ENCODE data around the gene PKP1.

Gene PKP1

DNA sequence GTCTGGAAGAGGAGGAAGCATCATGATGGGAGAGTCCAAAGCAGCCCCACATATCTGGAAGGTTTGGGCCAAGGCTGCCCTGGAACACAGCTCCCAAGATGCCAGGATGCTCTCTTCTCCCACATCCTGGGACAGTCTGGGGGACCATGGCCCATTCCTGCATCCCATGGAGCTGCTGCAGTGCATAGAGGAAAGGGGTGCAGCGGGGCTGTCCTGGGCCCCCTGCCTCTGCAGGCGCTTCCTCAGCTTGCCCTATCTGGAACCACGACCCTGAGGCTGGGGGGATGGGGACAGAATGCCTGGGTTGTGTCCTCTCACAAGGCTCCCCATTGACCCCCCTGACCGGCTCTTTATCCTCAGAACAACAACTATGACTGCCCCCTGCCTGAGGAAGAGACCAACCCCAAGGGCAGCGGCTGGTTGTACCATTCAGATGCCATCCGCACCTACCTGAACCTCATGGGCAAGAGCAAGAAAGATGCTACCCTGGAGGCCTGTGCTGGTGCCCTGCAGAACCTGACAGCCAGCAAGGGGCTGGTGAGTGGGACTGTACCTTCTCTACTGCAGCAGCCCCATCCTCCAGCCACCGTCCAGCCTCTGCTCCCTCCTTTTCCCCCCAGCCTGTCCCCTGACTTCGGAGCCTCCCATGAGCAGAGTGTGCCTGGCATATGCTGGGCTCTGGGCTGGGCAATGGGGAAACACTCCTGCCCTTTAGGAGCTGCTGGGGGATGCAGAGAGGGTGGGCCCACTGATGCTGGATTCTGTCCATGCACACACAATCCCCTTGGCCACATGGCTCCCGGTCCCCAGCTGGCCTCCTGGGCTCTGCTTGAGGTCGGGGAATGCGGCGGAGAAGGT, 39.6 kb downstream of the PKP1 start:
- DNase-seq (ENCODE audit: low read depth, low spot score): no peak
- H3K4me3 ChIP-seq: no peak overlapping the region
- H3K27ac ChIP-seq: no peak overlapping the region
- H3K9ac ChIP-seq (ENCODE audit: insufficient read length): no peak overlapping the region
- H3K9me3 ChIP-seq (ENCODE audit: low read depth, low read length): no peaks in the 10 kb centered on the region
- H3K36me3 ChIP-seq (ENCODE audit: insufficient read depth, low read length): no peaks in the 10 kb centered on the region
- no peak for TF ChIP-seq EZH2 (IDR thresholded peaks at IDR 0.05)
- no peak for TF ChIP-seq FOXP2 (optimal IDR thresholded peaks at IDR 0.05; ENCODE audit: control extremely low read depth, extremely low read length, insufficient read depth)
- no peak for TF ChIP-seq POLR2AphosphoS5 (IDR thresholded peaks at IDR 0.05; ENCODE audit: borderline replicate concordance, low read depth, low read length)

DNA sequence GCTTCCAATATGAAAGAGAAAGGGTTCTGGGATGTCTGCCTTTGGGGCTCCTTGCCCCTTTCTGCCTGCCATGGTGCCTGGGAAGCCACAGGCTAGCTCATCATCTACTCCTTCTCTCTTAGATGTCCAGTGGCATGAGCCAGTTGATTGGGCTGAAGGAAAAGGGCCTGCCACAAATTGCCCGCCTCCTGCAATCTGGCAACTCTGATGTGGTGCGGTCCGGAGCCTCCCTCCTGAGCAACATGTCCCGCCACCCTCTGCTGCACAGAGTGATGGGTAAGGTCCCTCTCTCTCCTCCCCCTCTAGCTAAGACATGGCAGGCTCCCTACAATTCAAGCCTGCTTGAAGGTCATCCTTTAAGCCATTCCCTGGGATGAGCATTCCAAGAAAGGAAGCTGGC, 41.0 kb downstream of the PKP1 start:
- no peaks in the 10 kb centered on the region for H3K36me3 ChIP-seq (ENCODE audit: insufficient read depth, low read length)
- no peak overlapping the region for H3K27ac ChIP-seq
- H3K9ac ChIP-seq (ENCODE audit: insufficient read length): no peak overlapping the region
- DNase-seq (ENCODE audit: low read depth, low spot score): no peak
- H3K9me3 ChIP-seq (ENCODE audit: low read depth, low read length): no peaks in the 10 kb centered on the region
- TF ChIP-seq FOXP2 (optimal IDR thresholded peaks at IDR 0.05; ENCODE audit: control extremely low read depth, extremely low read length, insufficient read depth) (no peak), EZH2 (IDR thresholded peaks at IDR 0.05) (no peak), POLR2AphosphoS5 (IDR thresholded peaks at IDR 0.05; ENCODE audit: borderline replicate concordance, low read depth, low read length) (no peak)
- H3K4me3 ChIP-seq: no peak overlapping the region

DNA sequence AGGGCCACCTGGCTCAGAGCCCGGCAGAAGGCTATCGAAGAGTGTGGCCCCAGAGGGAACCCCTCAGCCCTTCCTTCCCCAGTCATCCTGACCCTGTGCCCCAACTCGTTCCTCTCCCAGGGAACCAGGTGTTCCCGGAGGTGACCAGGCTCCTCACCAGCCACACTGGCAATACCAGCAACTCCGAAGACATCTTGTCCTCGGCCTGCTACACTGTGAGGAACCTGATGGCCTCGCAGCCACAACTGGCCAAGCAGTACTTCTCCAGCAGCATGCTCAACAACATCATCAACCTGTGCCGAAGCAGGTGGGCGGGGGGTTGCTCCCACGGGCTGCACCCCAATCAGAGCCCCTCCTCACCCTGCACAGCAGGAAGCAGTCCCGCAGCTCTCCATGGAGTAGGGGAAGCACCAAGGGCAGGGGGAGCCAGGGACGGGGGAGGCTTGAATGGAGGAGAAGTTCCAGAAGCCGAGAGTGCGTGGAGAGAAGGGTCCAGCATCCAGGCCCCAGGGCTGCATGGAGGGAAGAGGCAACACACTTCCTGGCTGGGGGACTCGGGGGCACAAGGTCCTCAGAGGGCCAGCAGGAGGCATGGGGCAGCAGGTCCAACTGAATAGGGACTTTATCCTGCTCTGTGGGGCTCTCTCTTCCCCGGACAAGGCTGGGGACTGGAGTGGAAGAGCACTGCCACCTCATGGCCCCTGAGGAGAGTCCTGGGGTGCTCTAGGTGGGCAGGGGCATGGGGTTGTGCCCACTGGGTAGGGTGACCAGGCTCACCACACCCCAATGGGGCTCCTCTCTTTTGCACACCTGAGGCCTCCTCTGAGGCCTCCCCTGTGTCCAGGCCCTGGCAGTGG, 41.7 kb downstream of the PKP1 start:
- TF ChIP-seq EZH2 (IDR thresholded peaks at IDR 0.05): no peak
- TF ChIP-seq FOXP2 (optimal IDR thresholded peaks at IDR 0.05; ENCODE audit: control extremely low read depth, extremely low read length, insufficient read depth): no peak
- TF ChIP-seq POLR2AphosphoS5 (IDR thresholded peaks at IDR 0.05; ENCODE audit: borderline replicate concordance, low read depth, low read length): no peak

DNA sequence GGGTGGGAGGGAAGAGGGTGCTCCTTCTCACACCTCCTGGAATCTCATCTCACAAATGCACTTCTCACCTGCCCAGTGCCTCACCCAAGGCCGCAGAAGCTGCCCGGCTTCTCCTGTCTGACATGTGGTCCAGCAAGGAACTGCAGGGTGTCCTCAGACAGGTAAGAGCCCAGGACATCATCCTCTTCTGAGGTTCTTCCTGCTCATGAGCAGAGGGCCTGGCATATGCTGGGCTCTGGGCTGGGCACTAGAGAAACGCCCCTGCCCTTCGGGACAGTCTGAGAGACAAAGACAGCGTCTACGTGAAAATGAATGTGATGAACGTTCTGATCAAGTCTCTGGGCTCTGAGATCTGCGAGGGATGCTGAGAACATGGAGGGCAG, 42.4 kb downstream of the PKP1 start:
- Histone ChIP-seq H3K4me3 (no peak overlapping the region), H3K36me3 (ENCODE audit: insufficient read depth, low read length) (no peaks in the 10 kb centered on the region), H3K27ac (no peak overlapping the region), H3K9me3 (ENCODE audit: low read depth, low read length) (no peaks in the 10 kb centered on the region), H3K9ac (ENCODE audit: insufficient read length) (no peak overlapping the region)
- DNase-seq (ENCODE audit: low read depth, low spot score): no peak
- TF ChIP-seq EZH2 (IDR thresholded peaks at IDR 0.05) (no peak), POLR2AphosphoS5 (IDR thresholded peaks at IDR 0.05; ENCODE audit: borderline replicate concordance, low read depth, low read length) (no peak), FOXP2 (optimal IDR thresholded peaks at IDR 0.05; ENCODE audit: control extremely low read depth, extremely low read length, insufficient read depth) (no peak)

More for the DNA sequence above, 41.7 kb downstream of the PKP1 start:
- Histone ChIP-seq H3K9me3 (ENCODE audit: low read depth, low read length) (no peaks in the 10 kb centered on the region), H3K36me3 (ENCODE audit: insufficient read depth, low read length) (no peaks in the 10 kb centered on the region), H3K27ac (no peak overlapping the region), H3K9ac (ENCODE audit: insufficient read length) (no peak overlapping the region), H3K4me3 (no peak overlapping the region)
- no peak for DNase-seq (ENCODE audit: low read depth, low spot score)

DNA sequence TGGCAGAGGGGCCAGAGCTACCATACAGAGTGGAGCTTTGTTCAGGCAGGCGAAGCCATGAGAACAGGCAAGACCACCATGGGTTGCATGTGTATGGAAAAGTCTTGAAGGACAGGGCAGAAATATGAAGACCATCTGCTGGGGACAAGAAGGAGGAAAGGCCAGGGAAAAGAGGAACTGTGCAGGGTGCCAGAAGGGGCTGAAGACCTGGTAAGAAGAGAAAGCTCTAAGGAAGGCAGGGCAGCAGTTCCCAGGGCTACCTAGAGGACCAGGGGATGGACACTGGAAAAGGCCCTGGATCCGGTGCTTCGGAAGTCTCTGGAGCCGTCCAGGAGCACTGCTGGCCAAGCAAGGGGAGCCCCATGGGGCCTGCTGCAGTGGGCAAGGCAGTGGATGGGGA, 43.4 kb downstream of the PKP1 start:
- no peak overlapping the region for H3K4me3 ChIP-seq
- no peak overlapping the region for H3K27ac ChIP-seq
- H3K9me3 ChIP-seq (ENCODE audit: low read depth, low read length): no peaks in the 10 kb centered on the region
- no peak for DNase-seq (ENCODE audit: low read depth, low spot score)
- H3K36me3 ChIP-seq (ENCODE audit: insufficient read depth, low read length): no peaks in the 10 kb centered on the region
- H3K9ac ChIP-seq (ENCODE audit: insufficient read length): no peak overlapping the region
- no peak for TF ChIP-seq POLR2AphosphoS5 (IDR thresholded peaks at IDR 0.05; ENCODE audit: borderline replicate concordance, low read depth, low read length)
- no peak for TF ChIP-seq EZH2 (IDR thresholded peaks at IDR 0.05)
- TF ChIP-seq FOXP2 (optimal IDR thresholded peaks at IDR 0.05; ENCODE audit: control extremely low read depth, extremely low read length, insufficient read depth): no peak

DNA sequence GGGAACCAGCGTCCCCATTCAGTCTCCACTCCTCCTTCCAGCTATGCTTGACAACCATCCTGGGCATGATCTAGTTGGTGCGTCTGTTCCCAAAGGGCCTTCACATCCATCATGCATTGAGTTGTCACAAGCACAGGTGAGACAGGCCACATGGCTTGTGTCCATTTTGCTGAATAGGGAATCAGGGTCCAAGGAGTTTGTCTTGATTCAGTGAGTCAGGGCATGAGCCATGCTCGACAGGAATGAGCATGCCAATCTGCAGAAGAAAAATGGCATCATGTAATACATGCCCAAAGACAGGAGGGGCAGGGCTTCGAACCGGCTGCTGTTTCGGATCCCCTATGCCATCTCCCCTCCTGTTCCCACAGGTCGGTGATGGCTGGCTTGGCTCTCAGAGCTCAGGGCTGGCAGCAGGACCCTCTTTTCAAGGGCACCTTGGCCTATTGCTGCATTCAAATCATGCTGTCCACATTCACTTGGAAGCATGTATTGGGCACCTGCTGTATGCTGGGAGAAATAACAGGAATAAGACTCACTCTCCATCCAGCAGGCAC, 44.5 kb downstream of the PKP1 start:
- Histone ChIP-seq H3K4me3 (no peak overlapping the region), H3K36me3 (ENCODE audit: insufficient read depth, low read length) (no peaks in the 10 kb centered on the region), H3K9ac (ENCODE audit: insufficient read length) (no peak overlapping the region), H3K27ac (no peak overlapping the region), H3K9me3 (ENCODE audit: low read depth, low read length) (no peaks in the 10 kb centered on the region)
- TF ChIP-seq POLR2AphosphoS5 (IDR thresholded peaks at IDR 0.05; ENCODE audit: borderline replicate concordance, low read depth, low read length) (no peak), EZH2 (IDR thresholded peaks at IDR 0.05) (no peak), FOXP2 (optimal IDR thresholded peaks at IDR 0.05; ENCODE audit: control extremely low read depth, extremely low read length, insufficient read depth) (no peak)
- no peak for DNase-seq (ENCODE audit: low read depth, low spot score)

DNA sequence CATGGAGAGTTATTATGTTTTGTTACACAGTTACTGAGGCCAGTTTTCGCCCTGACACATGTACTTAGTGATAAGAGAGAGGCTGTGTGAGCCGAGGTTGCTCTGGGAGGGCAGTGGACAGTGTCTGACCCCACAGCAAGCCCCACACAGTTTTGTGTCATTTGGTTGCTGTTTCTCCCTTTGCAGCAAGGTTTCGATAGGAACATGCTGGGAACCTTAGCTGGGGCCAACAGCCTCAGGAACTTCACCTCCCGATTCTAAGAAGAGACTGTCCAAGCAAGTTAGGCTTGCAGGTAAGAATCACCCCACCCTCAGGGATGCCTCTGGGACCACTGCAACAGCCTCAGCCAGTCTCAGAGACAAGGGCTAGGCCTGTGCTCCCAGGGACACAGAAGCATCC, 45.3 kb downstream of the PKP1 start:
- no peak for TF ChIP-seq FOXP2 (optimal IDR thresholded peaks at IDR 0.05; ENCODE audit: control extremely low read depth, extremely low read length, insufficient read depth)
- TF ChIP-seq POLR2AphosphoS5 (IDR thresholded peaks at IDR 0.05; ENCODE audit: borderline replicate concordance, low read depth, low read length): no peak
- TF ChIP-seq EZH2 (IDR thresholded peaks at IDR 0.05): no peak
- DNase-seq (ENCODE audit: low read depth, low spot score): no peak
- no peak overlapping the region for H3K4me3 ChIP-seq
- no peaks in the 10 kb centered on the region for H3K36me3 ChIP-seq (ENCODE audit: insufficient read depth, low read length)
- no peaks in the 10 kb centered on the region for H3K9me3 ChIP-seq (ENCODE audit: low read depth, low read length)
- no peak overlapping the region for H3K9ac ChIP-seq (ENCODE audit: insufficient read length)
- no peak overlapping the region for H3K27ac ChIP-seq

DNA sequence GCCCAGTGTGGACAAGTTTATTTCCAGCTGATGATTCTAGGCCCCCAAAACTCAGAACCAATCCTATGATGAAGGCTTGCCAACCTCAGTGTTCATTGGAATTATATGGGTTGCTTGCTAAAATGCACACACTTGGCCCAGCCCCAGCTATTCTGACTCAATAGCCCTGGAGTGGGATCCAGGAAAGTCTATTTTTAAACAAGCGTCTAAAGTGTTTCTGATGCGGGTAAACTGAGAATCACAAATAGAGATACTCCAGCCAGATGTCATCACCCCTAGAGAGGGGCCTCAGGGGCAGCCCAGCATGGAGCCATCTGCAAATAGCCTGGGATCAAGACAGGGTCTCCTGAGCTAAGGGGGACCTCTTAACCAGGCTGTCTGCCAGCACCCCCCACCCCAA, 46.0 kb downstream of the PKP1 start:
- H3K4me3 ChIP-seq: no peak overlapping the region
- TF ChIP-seq FOXP2 (optimal IDR thresholded peaks at IDR 0.05; ENCODE audit: control extremely low read depth, extremely low read length, insufficient read depth): no peak
- no peak for TF ChIP-seq EZH2 (IDR thresholded peaks at IDR 0.05)
- no peak for TF ChIP-seq POLR2AphosphoS5 (IDR thresholded peaks at IDR 0.05; ENCODE audit: borderline replicate concordance, low read depth, low read length)
- no peak overlapping the region for H3K27ac ChIP-seq
- H3K36me3 ChIP-seq (ENCODE audit: insufficient read depth, low read length): no peaks in the 10 kb centered on the region
- no peak for DNase-seq (ENCODE audit: low read depth, low spot score)
- no peak overlapping the region for H3K9ac ChIP-seq (ENCODE audit: insufficient read length)
- H3K9me3 ChIP-seq (ENCODE audit: low read depth, low read length): no peaks in the 10 kb centered on the region

All from SK-N-MC (cell line).